H1 (cell line): ENCODE measurements around the gene SP4. TPM values are rescaled to one million over a fixed set of nuclear protein-coding genes. Genes with fewer than 3 reads are reported as not detected.

ENCODE experiments used
- CTCF ChIA-PET: fragments of 300-600 bp; sonication (Branson Sonifier 250); formaldehyde crosslinking; loops from one replicate; lab custom pipeline; 2021; ENCODE audit not compliant: partially characterized antibody; lab: Charles Lee
- POLR2A ChIA-PET: fragments of 300-600 bp; sonication (Branson Sonifier 250); formaldehyde crosslinking; loops from one replicate; lab custom pipeline; 2021; ENCODE audit warnings: inconsistent platforms; ENCODE audit not compliant: partially characterized antibody; lab: Charles Lee
- DNase-seq, 2 experiments: peaks; one replicate each; pipeline versions ENCODE4 v3.0.0 to v3.0.0-alpha.2; 2010 to 2022; ENCODE audit warnings: low spot score in 2 of 2, low read depth in 1 of 2, mixed read lengths in 1 of 2
- FAIRE-seq: peaks from 2 replicates; lab custom pipeline; 2011; peaks lifted over from hg19 to GRCh38; lab: Jason Lieb, UNC
- H2AFZ ChIP-seq: 2 replicates; pipeline ENCODE4 v1.8.1; 2012; ENCODE audit warnings: low read length, inconsistent platforms
- H2AK5ac ChIP-seq: 2 replicates; pipeline ENCODE4 v1.6.1; 2013; ENCODE audit warnings: low read depth, low read length
- H2BK120ac ChIP-seq: replicated peaks from 2 replicates; pipeline ENCODE3; 2013; ENCODE audit warnings: low read depth, low read length, inconsistent platforms
- H2BK12ac ChIP-seq: 2 replicates; pipeline ENCODE4 v1.6.1; 2013; ENCODE audit warnings: low read depth, low read length
- H2BK15ac ChIP-seq: 2 replicates; pipeline ENCODE4 v1.6.1; 2013; ENCODE audit warnings: low read length
- H2BK20ac ChIP-seq: 2 replicates; pipeline ENCODE4 v1.6.1; 2013; ENCODE audit warnings: low read length
- H2BK5ac ChIP-seq: 2 replicates; pipeline ENCODE4 v1.6.1; 2013; ENCODE audit warnings: low read depth, low read length
- H3K14ac ChIP-seq: 2 replicates; pipeline ENCODE4 v1.6.1; 2013; ENCODE audit warnings: inconsistent platforms; ENCODE audit not compliant: insufficient read length
- H3K18ac ChIP-seq: 2 replicates; pipeline ENCODE4 v1.6.1; 2013; ENCODE audit warnings: low read length; ENCODE audit errors: extremely low read depth
- H3K23ac ChIP-seq: 2 replicates; pipeline ENCODE4 v1.6.1; 2013; ENCODE audit warnings: inconsistent platforms; ENCODE audit not compliant: insufficient read length
- H3K23me2 ChIP-seq: 2 replicates; pipeline ENCODE4 v1.6.1; 2013; ENCODE audit warnings: low read depth, low read length
- H3K27ac ChIP-seq: 2 replicates; pipeline ENCODE4 v1.6.1; 2011; ENCODE audit warnings: low read depth, low read length, inconsistent platforms
- H3K27me3 ChIP-seq, 4 experiments: replicated peaks in 1 of 4; 1 replicate in 1 of 4; 2 replicates in 3 of 4; pipeline versions ENCODE4 v1.6.1 to v1.8.1; 2011 to 2013; ENCODE audit warnings: low read length in 3 of 4, mild to moderate bottlenecking in 3 of 4, inconsistent platforms in 2 of 4, mixed read lengths in 2 of 4, moderate library complexity in 1 of 4; ENCODE audit not compliant: control insufficient read depth in 3 of 4, insufficient read depth in 3 of 4; ENCODE audit errors: extremely low read depth in 1 of 4
- H3K36me3 ChIP-seq, 4 experiments: 2 replicates each; pipeline versions ENCODE4 v1.6.1 to v1.8.1; 2011 to 2013; ENCODE audit warnings: mild to moderate bottlenecking in 4 of 4, low read length in 3 of 4, moderate library complexity in 2 of 4, control low read depth in 1 of 4, inconsistent platforms in 1 of 4; ENCODE audit not compliant: insufficient read depth in 4 of 4, control insufficient read depth in 2 of 4
- H3K4ac ChIP-seq: replicated peaks from 2 replicates; pipeline ENCODE3; 2013; ENCODE audit warnings: low read length, low read depth, mixed read lengths, inconsistent platforms; ENCODE audit not compliant: insufficient read length
- H3K4me1 ChIP-seq, 4 experiments: replicated peaks in 1 of 4; 1 replicate in 1 of 4; 2 replicates in 3 of 4; pipeline versions ENCODE4 v1.6.1 to v1.8.1; 2011 to 2013; ENCODE audit warnings: low read length in 3 of 4, inconsistent platforms in 2 of 4, mixed read lengths in 1 of 4; ENCODE audit not compliant: insufficient read depth in 4 of 4, control insufficient read depth in 3 of 4
- H3K4me2 ChIP-seq, 2 experiments: 2 replicates each; pipeline versions ENCODE4 v1.6.1 to v1.8.1; 2011 to 2013; ENCODE audit warnings: low read depth in 2 of 2, low read length in 2 of 2, control low read depth in 1 of 2, inconsistent platforms in 1 of 2, mild to moderate bottlenecking in 1 of 2; ENCODE audit not compliant: insufficient read depth in 1 of 2
- H3K4me3 ChIP-seq, 4 experiments: fragments of 200-600, 300-600 bp in 1 of 4; sonication (generic), shearing (Covaris generic), sonication (Bioruptor Twin) in 1 of 4; 2 replicates each; pipeline versions ENCODE4 v1.5.1 to v1.8.1; 2011 to 2016; ENCODE audit warnings: low read length in 4 of 4, low read depth in 3 of 4, control low read depth in 2 of 4, inconsistent platforms in 2 of 4, mild to moderate bottlenecking in 2 of 4, mixed read lengths in 1 of 4, moderate library complexity in 1 of 4; ENCODE audit not compliant: insufficient read depth in 2 of 4; ENCODE audit errors: extremely low read depth in 1 of 4
- H3K56ac ChIP-seq: replicated peaks from 2 replicates; pipeline ENCODE3; 2013; ENCODE audit warnings: low read depth, mild to moderate bottlenecking, mixed read lengths, low read length, inconsistent platforms; ENCODE audit not compliant: insufficient read length
- H3K79me1 ChIP-seq: 2 replicates; pipeline ENCODE4 v1.6.1; 2013; ENCODE audit warnings: low read depth, low read length, control low read depth
- H3K79me2 ChIP-seq, 2 experiments: 2 replicates each; pipeline versions ENCODE4 v1.6.1 to v1.8.1; 2012 to 2013; ENCODE audit warnings: low read length in 2 of 2, mild to moderate bottlenecking in 2 of 2, inconsistent platforms in 1 of 2; ENCODE audit not compliant: insufficient read depth in 2 of 2, control insufficient read depth in 1 of 2
- H3K9ac ChIP-seq, 4 experiments: replicated peaks in 1 of 4; 1 replicate in 1 of 4; 2 replicates in 3 of 4; pipeline versions ENCODE4 v1.6.1 to v1.8.1; 2011 to 2013; ENCODE audit warnings: low read depth in 3 of 4, low read length in 3 of 4, control low read depth in 2 of 4, mild to moderate bottlenecking in 2 of 4, moderate library complexity in 2 of 4, inconsistent platforms in 1 of 4; ENCODE audit errors: extremely low read depth in 1 of 4
- H3K9me3 ChIP-seq, 2 experiments: 2 replicates each; pipeline versions ENCODE4 v1.6.1 to v1.8.1; 2012 to 2013; ENCODE audit warnings: mild to moderate bottlenecking in 2 of 2, moderate library complexity in 2 of 2, control low read depth in 1 of 2, inconsistent platforms in 1 of 2, low read depth in 1 of 2, low read length in 1 of 2, mixed read lengths in 1 of 2; ENCODE audit not compliant: insufficient read depth in 2 of 2
- H4K20me1 ChIP-seq, 2 experiments: replicated peaks in 1 of 2; 2 replicates each; pipeline versions ENCODE3 to v1.8.1; 2011 to 2013; ENCODE audit warnings: inconsistent platforms in 2 of 2, low read length in 2 of 2, mild to moderate bottlenecking in 1 of 2; ENCODE audit not compliant: insufficient read depth in 2 of 2, control insufficient read depth in 1 of 2
- H4K5ac ChIP-seq: 2 replicates; pipeline ENCODE4 v1.6.1; 2013; ENCODE audit warnings: low read length, low read depth, mixed read lengths, inconsistent platforms; ENCODE audit not compliant: insufficient read length
- H4K8ac ChIP-seq: 2 replicates; pipeline ENCODE4 v1.8.0; 2013; ENCODE audit warnings: mild to moderate bottlenecking, moderate library complexity, low read length, inconsistent platforms; ENCODE audit not compliant: insufficient read depth; ENCODE audit errors: extremely low read depth
- H4K91ac ChIP-seq: replicated peaks from 2 replicates; pipeline ENCODE3; 2013; ENCODE audit warnings: low read length, mixed read lengths, inconsistent platforms; ENCODE audit not compliant: insufficient read length
- JUN ChIP-seq: IDR thresholded peaks from 2 replicates; pipeline ENCODE4 v1.6.1; 2011; ENCODE audit warnings: low read depth, mild to moderate bottlenecking, improper control_type of control experiment, low read length
- KDM4A ChIP-seq: IDR thresholded peaks from one replicate; pipeline ENCODE4 v1.7.1; 2012; ENCODE audit warnings: low read depth, mild to moderate bottlenecking, moderate library complexity, low read length, inconsistent platforms; ENCODE audit not compliant: severe bottlenecking
- PHF8 ChIP-seq: fragments of 200-600 bp; sonication (generic); conservative IDR thresholded peaks from 2 replicates; pipeline ENCODE4 v1.7.1; 2012; ENCODE audit warnings: low read depth, mild to moderate bottlenecking, inconsistent platforms, low read length, moderate library complexity
- SP1 ChIP-seq: IDR thresholded peaks from 2 replicates; pipeline ENCODE4 v1.6.1; 2011; ENCODE audit warnings: low read depth, low read length
- SP2 ChIP-seq: IDR thresholded peaks from 2 replicates; pipeline ENCODE4 v1.6.1; 2012; ENCODE audit warnings: mild to moderate bottlenecking, low read length, inconsistent platforms
- SUZ12 ChIP-seq: fragments of 200-600 bp; sonication (generic); IDR thresholded peaks from 2 replicates; pipeline ENCODE4 v1.6.1; 2012; ENCODE audit warnings: mild to moderate bottlenecking, inconsistent platforms, low read length, moderate library complexity, mixed read lengths
- WGBS, 2 experiments: shearing (Covaris generic) in 1 of 2; methylation state at CpG; one replicate each; pipeline versions ENCODE4 v1.1.6 to v1.1.7; 2013 to 2015; ENCODE audit warnings: low lambda C conversion rate in 2 of 2, mixed read lengths in 2 of 2, inconsistent platforms in 1 of 2, low coverage in 1 of 2, missing lambda C conversion rate in 1 of 2; ENCODE audit not compliant: insufficient replicate concordance in 2 of 2, insufficient coverage in 1 of 2, insufficient read length in 1 of 2; ENCODE audit errors: extremely low coverage in 1 of 2, missing lambda C conversion rate in 1 of 2; 5-methylcytosine and 5-hydroxymethylcytosine counted together
- polyA plus RNA-seq, 7 experiments: library from polyadenylated mRNA; depleted of rRNA in 3 of 7; stranded (reverse) in 5 of 7; unstranded in 2 of 7; fragments of >200 nt in 5 of 7; fragments of 200-250 nt in 2 of 7; gene quantifications; 1 replicate in 5 of 7; 2 replicates in 1 of 7; 4 replicates in 1 of 7; pipeline versions ENCODE4 v1.2.1 to v1.2.3, GENCODE V29; 2011 to 2013; ENCODE audit warnings: missing spikeins in 2 of 7, mixed read lengths in 2 of 7
- total RNA-seq: library from RNA; stranded (reverse); fragmentation: NEBNext Ultra II Directional; extraction: Animal tissue kit (Norgen Biotek cat#: 25700); gene quantifications from 2 replicates; pipeline ENCODE4 v1.2.1, GENCODE V29; 2021
- TF ChIP-seq, protein P1 (sequence below): IDR thresholded peaks from 2 replicates; pipeline ENCODE4 v1.6.1; 2011; ENCODE audit warnings: low read length, improper control_type of control experiment
- TF ChIP-seq, protein P2 (sequence below): IDR thresholded peaks from 2 replicates; pipeline ENCODE4 v1.6.1; 2012; ENCODE audit warnings: low read length, inconsistent platforms

Gene SP4
- total and polyA plus RNA-seq, 2 of the 8 experiments (the other 6 are each of a cell fraction or from before 2014, with no cell fraction given), result 10.0 to 24.0 TPM

DNA sequence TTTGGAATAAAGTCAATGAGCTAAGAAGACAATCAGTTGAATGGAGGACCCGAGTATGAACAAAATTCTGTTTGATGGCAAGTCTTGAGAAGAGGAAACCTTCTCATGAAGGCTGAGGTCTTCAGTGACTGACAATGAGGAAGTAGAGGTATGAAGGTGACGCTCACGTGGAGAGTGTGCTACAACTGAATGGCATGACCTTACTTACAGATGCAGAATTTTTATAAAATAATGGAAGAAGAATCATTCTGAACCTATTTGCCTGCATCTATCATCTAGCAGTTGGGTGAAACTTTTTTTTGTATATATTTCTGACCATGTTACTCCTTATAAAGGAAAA is 19.4 kb upstream of the SP4 start:
- H3K4me3 ChIP-seq, result no peak overlapping the region
- no peak overlapping the region for H2BK120ac ChIP-seq
- H3K4me1 ChIP-seq, result peaks cover 0 to 2% (median 0%) of the 10 kb centered on the region in 4 experiments; a peak in 1 of 7 replicates
- TF ChIP-seq SP1 (no peak), PHF8 (no peak), JUN (no peak), SP2 (no peak), KDM4A (no peak), SUZ12 (no peak)
- TF ChIP-seq, protein P1, sequence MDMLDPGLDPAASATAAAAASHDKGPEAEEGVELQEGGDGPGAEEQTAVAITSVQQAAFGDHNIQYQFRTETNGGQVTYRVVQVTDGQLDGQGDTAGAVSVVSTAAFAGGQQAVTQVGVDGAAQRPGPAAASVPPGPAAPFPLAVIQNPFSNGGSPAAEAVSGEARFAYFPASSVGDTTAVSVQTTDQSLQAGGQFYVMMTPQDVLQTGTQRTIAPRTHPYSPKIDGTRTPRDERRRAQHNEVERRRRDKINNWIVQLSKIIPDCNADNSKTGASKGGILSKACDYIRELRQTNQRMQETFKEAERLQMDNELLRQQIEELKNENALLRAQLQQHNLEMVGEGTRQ, result no peak
- TF ChIP-seq, protein P2, sequence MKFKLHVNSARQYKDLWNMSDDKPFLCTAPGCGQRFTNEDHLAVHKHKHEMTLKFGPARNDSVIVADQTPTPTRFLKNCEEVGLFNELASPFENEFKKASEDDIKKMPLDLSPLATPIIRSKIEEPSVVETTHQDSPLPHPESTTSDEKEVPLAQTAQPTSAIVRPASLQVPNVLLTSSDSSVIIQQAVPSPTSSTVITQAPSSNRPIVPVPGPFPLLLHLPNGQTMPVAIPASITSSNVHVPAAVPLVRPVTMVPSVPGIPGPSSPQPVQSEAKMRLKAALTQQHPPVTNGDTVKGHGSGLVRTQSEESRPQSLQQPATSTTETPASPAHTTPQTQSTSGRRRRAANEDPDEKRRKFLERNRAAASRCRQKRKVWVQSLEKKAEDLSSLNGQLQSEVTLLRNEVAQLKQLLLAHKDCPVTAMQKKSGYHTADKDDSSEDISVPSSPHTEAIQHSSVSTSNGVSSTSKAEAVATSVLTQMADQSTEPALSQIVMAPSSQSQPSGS, result no peak
- H2BK15ac ChIP-seq, result no peak overlapping the region
- no peak overlapping the region for H4K5ac ChIP-seq
- 84% methylated on average over 3 of the region's 3 CpGs; no CpG with 5 or more reads in 1 of the 2 experiments for WGBS, 2 experiments
- no peak overlapping the region for H2BK5ac ChIP-seq
- CTCF ChIA-PET, result interaction anchor here (1.0 to 1.7 kb wide), 2 partner anchors 8 to 9 kb away, joined by 3 to 4 read pairs; no protein-coding TSS in a partner anchor
- no peak overlapping the region for H2AFZ ChIP-seq
- no peaks in the 10 kb centered on the region for H3K23me2 ChIP-seq
- no peak overlapping the region for H2AK5ac ChIP-seq
- no peaks in the 10 kb centered on the region for H3K27me3 ChIP-seq
- H4K8ac ChIP-seq, result no peak overlapping the region
- no peak overlapping the region for H3K23ac ChIP-seq
- no peak overlapping the region for H3K14ac ChIP-seq
- DNase-seq (no peak), FAIRE-seq (no peak)
- H3K56ac ChIP-seq, result no peak overlapping the region
- H3K18ac ChIP-seq, result no peak overlapping the region
- POLR2A ChIA-PET, result interaction anchor here (2.4 kb wide), 1 partner anchor 19 kb away, joined by 12 read pairs; the partner anchor contains the start of gene SP4
- no peak overlapping the region for H3K9ac ChIP-seq
- H3K79me2 ChIP-seq, result no peaks in the 10 kb centered on the region
- H4K20me1 ChIP-seq, result no peaks in the 10 kb centered on the region
- H3K79me1 ChIP-seq, result no peaks in the 10 kb centered on the region
- H3K9me3 ChIP-seq, result no peaks in the 10 kb centered on the region
- H4K91ac ChIP-seq, result no peak overlapping the region
- no peak overlapping the region for H3K4me2 ChIP-seq
- H2BK20ac ChIP-seq, result no peak overlapping the region
- H3K27ac ChIP-seq, result no peak overlapping the region
- no peak overlapping the region for H2BK12ac ChIP-seq
- no peaks in the 10 kb centered on the region for H3K36me3 ChIP-seq
- H3K4ac ChIP-seq, result no peak overlapping the region
